Hepatocyte (in vitro differentiated cells): ENCODE measurements around the gene UBE2O. TPM values are rescaled to one million over a fixed set of nuclear protein-coding genes. Genes with fewer than 3 reads are reported as not detected.

Experiments used
- DNase-seq: peaks from one replicate; pipeline ENCODE4 v3.0.0-alpha.2; 2016; ENCODE audit warnings: low spot score
- H2AFZ ChIP-seq: fragments of 200-600 bp; sonication (generic); 2 replicates; pipeline ENCODE4 v1.6.0; 2016; ENCODE audit warnings: antibody characterized with exemption, mild to moderate bottlenecking
- H3K27ac ChIP-seq: fragments of 200-600 bp; sonication (generic); 2 replicates; pipeline ENCODE4 v1.5.1; 2016; ENCODE audit warnings: mild to moderate bottlenecking
- H3K27me3 ChIP-seq: fragments of 200-600 bp; sonication (generic); 2 replicates; pipeline ENCODE4 v1.6.1; 2016
- H3K36me3 ChIP-seq: fragments of 200-600 bp; sonication (generic); replicated peaks from 2 replicates; pipeline ENCODE4 v1.5.1; 2016; ENCODE audit warnings: low read depth; ENCODE audit not compliant: insufficient read depth
- H3K4me1 ChIP-seq: fragments of 200-600 bp; sonication (generic); 2 replicates; pipeline ENCODE4 v1.5.1; 2016; ENCODE audit warnings: mild to moderate bottlenecking, moderate library complexity; ENCODE audit not compliant: insufficient read depth
- H3K4me2 ChIP-seq: fragments of 200-600 bp; sonication (generic); 2 replicates; pipeline ENCODE4 v1.6.0; 2016
- H3K4me3 ChIP-seq: fragments of 200-600 bp; sonication (generic); 2 replicates; pipeline ENCODE4 v1.5.1; 2016; ENCODE audit warnings: mild to moderate bottlenecking
- H3K79me2 ChIP-seq: fragments of 200-600 bp; sonication (generic); 2 replicates; pipeline ENCODE4 v1.6.0; 2017; ENCODE audit warnings: mild to moderate bottlenecking
- H3K9me2 ChIP-seq: fragments of 200-600 bp; sonication (generic); replicated peaks from 2 replicates; pipeline ENCODE4 v1.6.0; 2017; ENCODE audit warnings: mild to moderate bottlenecking; ENCODE audit not compliant: insufficient read depth
- H3K9me3 ChIP-seq: fragments of 200-600 bp; sonication (generic); 2 replicates; pipeline ENCODE4 v1.5.1; 2016; ENCODE audit warnings: low read depth, mild to moderate bottlenecking
- H4K20me1 ChIP-seq: fragments of 200-600 bp; sonication (generic); 2 replicates; pipeline ENCODE4 v1.6.0; 2016; ENCODE audit warnings: mild to moderate bottlenecking; ENCODE audit not compliant: insufficient read depth, poor library complexity, severe bottlenecking
- EZH2 ChIP-seq: fragments of 200-600 bp; sonication (generic); IDR thresholded peaks from 2 replicates; pipeline ENCODE4 v1.6.1; 2016; ENCODE audit warnings: antibody characterized with exemption, mild to moderate bottlenecking, borderline replicate concordance
- EZH2phosphoT487 ChIP-seq: fragments of 200-600 bp; sonication (generic); IDR thresholded peaks from one replicate; pipeline ENCODE4 v1.6.1; 2018; ENCODE audit warnings: antibody characterized with exemption, mild to moderate bottlenecking, low read depth, moderate library complexity; ENCODE audit not compliant: unreplicated experiment, severe bottlenecking
- WGBS: methylation state at CpG from one replicate; pipeline ENCODE4 v1.1.6; 2016; ENCODE audit warnings: low lambda C conversion rate; ENCODE audit errors: missing lambda C conversion rate; 5-methylcytosine and 5-hydroxymethylcytosine counted together
- polyA plus RNA-seq: library from polyadenylated mRNA; unstranded; fragments of >200 nt; fragmentation: Nextera tagmentation; extraction: Ambion mirVana; gene quantifications from 2 replicates; pipeline ENCODE4 v1.2.1, GENCODE V29; 2016
- total RNA-seq: library from RNA; depleted of rRNA; stranded (reverse); fragments of >200 nt; gene quantifications from 2 replicates; pipeline ENCODE4 v1.2.3, GENCODE V29; 2014
- TF ChIP-seq, protein P1 (sequence below): fragments of 200-600 bp; sonication (generic); IDR thresholded peaks from 2 replicates; pipeline ENCODE4 v1.5.1; 2016; ENCODE audit warnings: antibody characterized with exemption, mild to moderate bottlenecking; ENCODE audit not compliant: poor library complexity

The UBE2O gene
- total and polyA plus RNA-seq, 2 experiments from 2014 or later: 9.7 to 15.2 TPM

DNA sequence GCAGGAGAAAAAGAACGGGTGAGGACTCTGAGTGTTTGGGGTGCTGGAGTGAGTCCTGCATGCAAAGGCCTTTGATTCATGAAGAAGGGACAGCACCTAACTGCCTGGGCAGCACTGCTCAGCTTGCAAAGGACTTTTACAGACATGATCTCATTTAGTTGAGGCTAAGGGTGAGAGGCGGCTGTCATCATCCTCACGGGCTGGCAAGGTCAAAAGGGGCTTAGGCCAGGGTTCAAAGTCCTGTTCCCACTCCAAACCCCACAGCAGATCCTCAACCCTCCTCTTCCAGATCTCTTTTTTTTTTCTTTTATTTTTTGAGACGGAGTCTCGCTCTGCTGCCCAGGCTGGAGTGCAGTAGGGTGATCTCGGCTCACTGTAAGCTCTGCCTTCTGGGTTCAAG, 43.5 kb upstream of the UBE2O start:
- H4K20me1 ChIP-seq: no peaks in the 10 kb centered on the region
- peaks cover 41% of the 10 kb centered on the region for H3K4me1 ChIP-seq
- TF ChIP-seq EZH2: no peak
- TF ChIP-seq EZH2phosphoT487: no peak
- TF ChIP-seq, protein P1, sequence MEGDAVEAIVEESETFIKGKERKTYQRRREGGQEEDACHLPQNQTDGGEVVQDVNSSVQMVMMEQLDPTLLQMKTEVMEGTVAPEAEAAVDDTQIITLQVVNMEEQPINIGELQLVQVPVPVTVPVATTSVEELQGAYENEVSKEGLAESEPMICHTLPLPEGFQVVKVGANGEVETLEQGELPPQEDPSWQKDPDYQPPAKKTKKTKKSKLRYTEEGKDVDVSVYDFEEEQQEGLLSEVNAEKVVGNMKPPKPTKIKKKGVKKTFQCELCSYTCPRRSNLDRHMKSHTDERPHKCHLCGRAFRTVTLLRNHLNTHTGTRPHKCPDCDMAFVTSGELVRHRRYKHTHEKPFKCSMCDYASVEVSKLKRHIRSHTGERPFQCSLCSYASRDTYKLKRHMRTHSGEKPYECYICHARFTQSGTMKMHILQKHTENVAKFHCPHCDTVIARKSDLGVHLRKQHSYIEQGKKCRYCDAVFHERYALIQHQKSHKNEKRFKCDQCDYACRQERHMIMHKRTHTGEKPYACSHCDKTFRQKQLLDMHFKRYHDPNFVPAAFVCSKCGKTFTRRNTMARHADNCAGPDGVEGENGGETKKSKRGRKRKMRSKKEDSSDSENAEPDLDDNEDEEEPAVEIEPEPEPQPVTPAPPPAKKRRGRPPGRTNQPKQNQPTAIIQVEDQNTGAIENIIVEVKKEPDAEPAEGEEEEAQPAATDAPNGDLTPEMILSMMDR: no peak
- H2AFZ ChIP-seq: no peak overlapping the region
- no peaks in the 10 kb centered on the region for H3K36me3 ChIP-seq
- no peak overlapping the region for H3K4me3 ChIP-seq
- peaks cover 11% of the 10 kb centered on the region for H3K79me2 ChIP-seq
- no peak overlapping the region for H3K27ac ChIP-seq
- WGBS: 92% methylated on average over 6 of the region's 6 CpGs
- H3K9me3 ChIP-seq: no peaks in the 10 kb centered on the region
- no peak overlapping the region for H3K4me2 ChIP-seq
- H3K9me2 ChIP-seq: no peaks in the 10 kb centered on the region
- DNase-seq: no peak
- no peaks in the 10 kb centered on the region for H3K27me3 ChIP-seq

DNA sequence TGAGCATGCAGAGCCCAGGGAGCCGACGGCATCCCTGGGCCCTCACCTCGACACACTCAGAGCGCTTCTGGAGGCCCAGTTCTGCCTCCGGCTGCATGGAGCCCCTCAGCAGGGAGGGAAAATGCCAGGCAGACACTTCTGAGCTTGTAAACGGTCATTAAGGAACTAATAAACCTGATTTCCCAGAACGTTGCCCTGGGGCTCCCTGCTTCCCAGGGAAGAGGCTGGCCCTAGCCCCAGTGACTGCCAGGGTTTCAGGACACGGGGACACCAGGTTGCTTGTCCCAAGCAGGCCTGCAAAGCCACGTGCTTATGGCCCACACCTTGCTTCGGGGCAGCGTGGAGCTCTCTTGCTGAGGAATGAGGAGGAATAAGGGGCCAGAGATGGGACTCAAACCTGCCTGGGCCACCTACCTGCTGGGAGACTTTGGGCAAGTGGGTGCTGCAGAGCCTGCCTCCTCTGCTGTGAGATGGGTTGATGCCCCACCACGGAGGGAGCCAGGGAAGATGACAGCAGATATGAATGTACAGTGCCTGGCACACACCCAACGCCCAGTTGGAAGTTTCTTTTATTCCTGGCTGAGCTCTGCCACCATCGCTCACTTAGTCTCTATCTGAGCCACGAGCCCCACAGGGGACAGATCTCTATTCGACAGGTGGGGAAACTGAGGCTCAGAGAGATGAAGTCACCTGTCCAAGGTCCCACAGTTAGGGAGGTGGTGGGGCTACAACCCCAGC, 42.9 kb upstream of the UBE2O start:
- no peaks in the 10 kb centered on the region for H3K27me3 ChIP-seq
- no peaks in the 10 kb centered on the region for H3K9me2 ChIP-seq
- H3K9me3 ChIP-seq: no peaks in the 10 kb centered on the region
- H3K36me3 ChIP-seq: no peaks in the 10 kb centered on the region
- peaks cover 41% of the 10 kb centered on the region for H3K4me1 ChIP-seq
- no peak for DNase-seq
- no peak overlapping the region for H3K4me3 ChIP-seq
- H3K4me2 ChIP-seq: no peak overlapping the region
- WGBS: 70% methylated on average over 15 of the region's 16 CpGs
- H3K79me2 ChIP-seq: peaks cover 10% of the 10 kb centered on the region
- no peak overlapping the region for H2AFZ ChIP-seq
- H3K27ac ChIP-seq: no peak overlapping the region
- no peaks in the 10 kb centered on the region for H4K20me1 ChIP-seq
- TF ChIP-seq, protein P1: no peak
- no peak for TF ChIP-seq EZH2
- no peak for TF ChIP-seq EZH2phosphoT487

DNA sequence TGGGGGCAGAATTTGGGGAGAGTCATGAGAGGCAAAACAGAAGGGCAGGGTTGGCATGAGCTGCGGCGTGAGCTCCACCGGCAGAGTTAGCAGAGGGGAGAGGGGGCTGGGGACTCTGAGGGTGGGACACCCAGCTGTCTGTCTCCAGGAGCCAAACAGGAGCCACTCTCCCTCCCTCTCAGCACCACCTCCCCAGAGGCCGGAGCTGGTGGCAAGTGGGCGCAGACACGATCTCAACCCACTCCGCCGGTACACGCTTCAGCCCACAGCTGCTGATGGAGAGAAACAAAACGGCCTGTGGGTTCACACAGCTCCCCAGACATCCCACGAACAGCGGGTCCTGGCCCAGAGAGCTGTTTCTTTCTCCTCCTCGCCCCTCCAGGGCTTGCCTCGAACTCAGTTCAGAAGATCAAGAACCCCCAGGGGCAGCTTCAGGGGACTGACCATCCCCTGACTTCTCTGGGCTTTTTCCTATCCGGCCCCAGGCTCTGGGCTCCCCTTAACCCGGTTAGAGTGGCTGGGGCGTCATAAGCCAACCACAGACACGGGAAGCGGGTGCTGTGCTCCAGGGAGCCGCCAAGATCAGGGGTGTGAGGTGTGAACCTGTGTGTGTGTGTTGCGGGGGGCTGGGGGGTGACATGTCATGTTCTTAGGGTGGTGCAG, 40.7 kb upstream of the UBE2O start:
- TF ChIP-seq EZH2phosphoT487 (no peak), EZH2 (no peak)
- TF ChIP-seq, protein P1: no peak
- WGBS: 89% methylated on average over 18 of the region's 21 CpGs
- Histone ChIP-seq H3K4me2 (peak overlapping the region; percentile 48), H3K36me3 (no peaks in the 10 kb centered on the region), H3K27me3 (no peaks in the 10 kb centered on the region), H3K4me1 (peaks cover 32% of the 10 kb centered on the region), H3K27ac (peak overlapping the region; percentile 40), H4K20me1 (no peaks in the 10 kb centered on the region), H3K4me3 (no peak overlapping the region), H2AFZ (no peak overlapping the region), H3K79me2 (peaks cover 3% of the 10 kb centered on the region), H3K9me2 (no peaks in the 10 kb centered on the region), H3K9me3 (no peaks in the 10 kb centered on the region)
- no peak for DNase-seq
